Kidney tubule cell (primary cell): ENCODE measurements around the gene LRRTM1.

Experiments
- DNase-seq: peaks from one replicate; pipeline ENCODE4 v3.0.0-alpha.2; 2018; ENCODE audit warnings: low spot score

Gene LRRTM1

GRCh38 chr2:80302314-80303005 is 2.1 kb downstream of the LRRTM1 start:
- no peak for DNase-seq

GRCh38 chr2:80302001-80302313 is 2.6 kb downstream of the LRRTM1 start:
- DNase-seq: no peak

- DNase-seq: no peak
These were observed 3.6 kb downstream of the LRRTM1 start for GRCh38 chr2:80300954-80301353.

GRCh38 chr2:80300346-80300745 is 4.2 kb downstream of the LRRTM1 start:
- DNase-seq: no peak

- no peak for DNase-seq
These were observed 4.9 kb downstream of the LRRTM1 start for GRCh38 chr2:80299661-80300060.

DNA sequence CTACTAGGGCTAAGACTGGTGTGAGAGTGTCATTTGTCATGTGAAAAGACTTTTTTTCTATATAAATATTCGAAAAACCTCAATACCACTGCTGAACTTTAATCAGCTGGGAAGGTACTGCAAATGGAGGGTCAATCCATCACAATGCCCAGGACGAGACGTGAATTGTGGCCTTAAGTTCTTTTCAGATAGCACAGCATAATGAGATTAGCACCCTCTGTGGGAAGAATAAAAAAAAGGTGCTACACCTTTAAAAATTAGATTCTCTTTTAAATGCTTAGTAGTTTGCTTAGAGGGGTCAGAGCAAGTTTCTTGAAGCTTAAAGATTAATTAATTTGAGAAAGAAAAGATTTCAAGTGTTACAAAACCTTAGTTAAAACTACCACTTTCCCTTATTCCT is 5.6 kb downstream of the LRRTM1 start:
- DNase-seq: no peak

GRCh38 chr2:80293039-80293438 is 11.5 kb downstream of the LRRTM1 start:
- DNase-seq: no peak

GRCh38 chr2:80292474-80292873 is 12.1 kb downstream of the LRRTM1 start:
- DNase-seq: no peak

DNA sequence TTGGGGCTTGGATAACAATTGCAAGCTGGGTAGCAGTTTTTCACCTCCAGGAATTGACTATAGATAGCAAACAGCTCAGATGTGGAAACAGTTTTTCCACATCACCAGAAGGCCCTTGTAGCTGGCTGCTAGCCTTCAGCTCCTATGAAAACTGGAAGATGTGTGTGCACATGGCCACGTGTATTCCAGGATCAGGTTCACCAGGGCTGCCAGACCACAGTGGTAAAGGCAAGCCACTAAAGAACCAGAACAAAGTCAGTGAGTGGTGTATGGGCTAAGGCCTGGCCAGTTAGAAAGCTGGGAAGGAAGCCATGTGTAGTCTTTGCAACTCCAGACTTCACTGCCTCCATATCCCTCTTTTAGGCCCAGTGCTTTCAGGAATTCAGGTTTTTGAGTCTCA is 12.9 kb downstream of the LRRTM1 start:
- no peak for DNase-seq

- no peak for DNase-seq
These were observed 16.0 kb downstream of the LRRTM1 start for GRCh38 chr2:80288576-80288975.

- DNase-seq: no peak
These were observed 23.5 kb downstream of the LRRTM1 start for GRCh38 chr2:80281049-80281448.

DNA sequence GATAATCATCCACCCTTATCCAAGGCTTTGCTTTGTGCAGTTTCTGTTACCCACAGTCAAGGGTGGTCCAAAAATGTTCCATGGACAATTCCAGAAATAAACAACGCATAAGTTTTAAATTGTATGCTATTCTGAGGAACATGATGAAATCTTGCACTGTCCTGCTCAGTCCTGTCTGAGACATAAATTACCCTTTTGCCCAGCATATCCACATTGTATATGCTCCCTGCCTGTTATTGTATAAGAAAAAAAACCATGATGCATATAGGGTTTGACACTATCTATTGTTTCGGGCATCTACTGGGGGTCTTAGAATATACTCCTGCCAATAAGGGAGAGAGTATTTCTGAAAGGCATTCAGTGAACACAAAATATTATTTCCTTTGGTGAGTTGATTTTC is 24.0 kb downstream of the LRRTM1 start:
- DNase-seq: no peak

- no peak for DNase-seq
These were observed 34.7 kb downstream of the LRRTM1 start for GRCh38 chr2:80269806-80270205.

DNA sequence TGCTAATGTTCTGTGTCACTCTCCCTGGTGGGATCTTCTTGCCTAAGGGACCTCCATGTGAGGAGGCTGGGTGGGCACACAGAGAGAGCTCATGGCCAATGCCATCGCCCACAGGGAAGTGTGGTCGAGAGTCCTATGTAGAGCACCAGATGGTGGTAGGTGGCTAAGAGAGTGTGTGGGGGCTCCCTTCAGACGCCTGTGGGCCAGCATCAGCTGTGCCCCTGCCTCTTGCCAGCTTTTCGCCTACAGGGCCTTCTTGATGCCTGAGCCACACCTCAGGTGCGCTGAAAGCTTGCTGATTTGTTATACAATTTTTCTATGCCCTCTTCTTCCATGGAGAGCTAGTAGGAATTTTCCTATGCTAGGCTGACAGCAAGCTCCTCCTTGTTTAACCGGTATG is 38.3 kb downstream of the LRRTM1 start:
- no peak for DNase-seq

DNA sequence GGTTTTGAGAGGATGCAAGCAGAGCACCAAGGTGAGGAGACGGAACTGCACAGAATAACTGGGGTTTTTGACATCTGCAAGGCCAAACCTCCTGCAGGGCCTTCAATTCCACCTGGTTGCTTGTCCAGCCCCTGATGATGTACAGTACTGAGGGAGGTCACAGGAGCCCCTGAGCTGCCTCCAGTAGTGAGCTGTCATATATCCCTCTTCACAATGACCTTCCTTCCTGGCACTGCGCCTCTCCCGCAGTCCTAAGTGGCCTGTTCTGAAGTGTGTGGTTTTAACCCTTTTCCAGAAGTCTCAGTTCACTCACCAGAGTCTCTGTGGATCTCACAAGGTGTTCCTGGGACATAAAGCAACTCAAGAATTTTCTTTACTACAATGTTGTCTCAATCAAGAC is 45.3 kb downstream of the LRRTM1 start:
- no peak for DNase-seq

- no peak for DNase-seq
These were observed 45.8 kb downstream of the LRRTM1 start for GRCh38 chr2:80258793-80259192.

DNA sequence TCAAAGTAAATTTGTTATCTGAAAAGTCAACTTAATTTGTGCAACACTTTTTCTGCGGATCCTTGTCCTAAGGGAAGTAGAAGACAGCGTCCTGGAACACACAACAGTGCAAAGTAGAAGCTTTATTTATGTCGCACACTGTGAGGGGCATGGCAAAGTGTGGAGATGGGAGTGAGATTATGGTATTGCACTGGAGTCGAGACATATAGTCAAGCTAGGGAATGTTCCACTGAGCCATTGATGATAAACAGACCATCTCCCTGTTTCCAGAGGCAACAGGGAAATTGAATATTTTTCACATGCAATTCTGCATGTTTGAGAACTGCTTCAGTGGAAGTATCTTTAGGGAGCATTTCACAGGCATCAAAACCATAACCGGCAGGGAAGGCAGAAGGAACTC is 46.2 kb downstream of the LRRTM1 start:
- no peak for DNase-seq

- no peak for DNase-seq
These were observed 47.1 kb downstream of the LRRTM1 start for GRCh38 chr2:80257450-80257849.

GRCh38 chr2:80256782-80257167 is 47.8 kb downstream of the LRRTM1 start:
- DNase-seq: no peak

GRCh38 chr2:80255918-80256781 is 48.4 kb downstream of the LRRTM1 start:
- peak; percentile 44 for DNase-seq

DNA sequence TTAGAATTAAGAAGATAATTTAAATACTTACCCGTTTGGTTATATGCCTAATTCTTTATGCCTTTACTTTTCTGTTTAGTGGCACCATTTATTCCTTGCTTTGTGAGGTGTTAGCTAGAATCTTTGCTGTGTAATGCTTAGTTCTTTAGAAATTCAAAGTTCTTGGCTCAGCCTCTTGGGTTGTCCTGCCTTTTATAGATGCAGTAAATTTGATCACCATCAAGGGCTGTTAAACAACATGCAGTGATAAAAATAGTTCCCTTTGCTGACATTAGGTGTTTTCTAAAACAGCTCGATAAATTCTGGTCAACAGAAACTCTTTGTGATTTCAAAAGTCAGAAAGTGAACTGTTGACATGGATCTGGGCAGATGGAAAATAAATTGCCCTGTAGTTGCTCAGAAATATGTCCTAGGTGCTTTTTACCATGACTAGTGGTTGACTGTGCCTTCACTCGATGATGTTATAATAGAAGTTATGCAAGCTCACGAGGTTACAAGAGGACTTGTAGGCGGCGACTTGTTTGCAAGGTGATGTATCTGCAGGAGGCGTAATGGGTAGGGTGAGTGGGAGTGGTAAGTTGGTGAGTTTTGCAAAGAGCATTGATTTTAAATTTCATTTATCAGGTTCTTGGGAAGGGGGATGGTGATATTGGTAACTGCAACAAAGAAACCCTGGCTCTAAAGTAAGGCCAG is 52.1 kb downstream of the LRRTM1 start:
- DNase-seq: no peak
